Sigmoid colon (tissue), 4 donors: ENCODE results near the gene MYL10.

ENCODE experiments used
- EP300 ChIP-seq, 4 donors: sonication (generic); formaldehyde crosslinking; IDR thresholded peaks; one replicate each; pipeline ENCODE4 v1.6.1; 2017; ENCODE audit warnings: antibody characterized with exemption in 4 of 4
- POLR2A ChIP-seq, 2 donors: fragments of 450-650 bp; IDR thresholded peaks; one replicate each; pipeline ENCODE4 v1.6.1; 2016; ENCODE audit warnings: antibody characterized with exemption in 2 of 2, mild to moderate bottlenecking in 2 of 2, moderate library complexity in 2 of 2
- POLR2AphosphoS5 ChIP-seq, 4 donors: sonication (generic); formaldehyde crosslinking; IDR thresholded peaks; one replicate each; pipeline ENCODE4 v1.6.1; 2017; ENCODE audit warnings: antibody characterized with exemption in 4 of 4
- TF ChIP-seq, protein P1 (sequence below), 4 experiments: fragments of 450-650 bp in 3 of 4; fragments of 200-600 bp in 1 of 4; IDR thresholded peaks; one replicate each; pipeline ENCODE4 v1.5.1; 2016 to 2019; ENCODE audit warnings: antibody characterized with exemption in 4 of 4, mild to moderate bottlenecking in 3 of 4, moderate library complexity in 2 of 4

- TF ChIP-seq POLR2A (IDR thresholded peaks at IDR 0.05) (no peak), EP300 (IDR thresholded peaks at IDR 0.05) (no peak), POLR2AphosphoS5 (IDR thresholded peaks at IDR 0.05) (no peak)
- TF ChIP-seq, protein P1, sequence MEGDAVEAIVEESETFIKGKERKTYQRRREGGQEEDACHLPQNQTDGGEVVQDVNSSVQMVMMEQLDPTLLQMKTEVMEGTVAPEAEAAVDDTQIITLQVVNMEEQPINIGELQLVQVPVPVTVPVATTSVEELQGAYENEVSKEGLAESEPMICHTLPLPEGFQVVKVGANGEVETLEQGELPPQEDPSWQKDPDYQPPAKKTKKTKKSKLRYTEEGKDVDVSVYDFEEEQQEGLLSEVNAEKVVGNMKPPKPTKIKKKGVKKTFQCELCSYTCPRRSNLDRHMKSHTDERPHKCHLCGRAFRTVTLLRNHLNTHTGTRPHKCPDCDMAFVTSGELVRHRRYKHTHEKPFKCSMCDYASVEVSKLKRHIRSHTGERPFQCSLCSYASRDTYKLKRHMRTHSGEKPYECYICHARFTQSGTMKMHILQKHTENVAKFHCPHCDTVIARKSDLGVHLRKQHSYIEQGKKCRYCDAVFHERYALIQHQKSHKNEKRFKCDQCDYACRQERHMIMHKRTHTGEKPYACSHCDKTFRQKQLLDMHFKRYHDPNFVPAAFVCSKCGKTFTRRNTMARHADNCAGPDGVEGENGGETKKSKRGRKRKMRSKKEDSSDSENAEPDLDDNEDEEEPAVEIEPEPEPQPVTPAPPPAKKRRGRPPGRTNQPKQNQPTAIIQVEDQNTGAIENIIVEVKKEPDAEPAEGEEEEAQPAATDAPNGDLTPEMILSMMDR (IDR thresholded peaks at IDR 0.05) = no peak
These were observed 38.2 kb downstream of the MYL10 start for GRCh38 chr7:101590663-101591435.
